Measurements from ENCODE around the gene AP1G1. TPM values are rescaled to one million over a fixed set of nuclear protein-coding genes. Genes with fewer than 3 reads are reported as not detected.

Gene AP1G1
- total and polyA plus RNA-seq, 2 of the 8 experiments (the other 6 are each of a cell fraction or from before 2014, with no cell fraction given): 43.9 to 68.4 TPM

DNA sequence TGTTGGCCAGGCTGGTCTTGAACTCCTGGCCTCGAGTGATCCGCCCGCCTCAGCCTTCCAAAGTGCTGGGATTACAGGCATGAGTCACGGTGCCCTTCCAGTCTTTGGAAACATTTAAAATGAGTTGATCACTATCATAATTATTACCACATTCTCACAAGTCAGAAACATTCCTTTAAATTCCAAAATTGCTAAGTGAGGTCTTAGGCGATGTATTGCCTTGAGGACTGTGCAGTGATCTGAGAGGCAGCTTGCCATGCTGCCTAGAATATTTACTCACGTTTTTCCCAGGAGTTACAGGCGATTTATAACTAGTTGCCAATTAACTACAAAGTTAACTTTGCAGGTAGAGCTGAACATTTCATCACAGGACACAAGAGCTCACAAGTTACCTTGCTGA is 31.4 kb upstream of the AP1G1 start:
- FAIRE-seq: no peak
- POLR2A ChIA-PET (ENCODE audit: partially characterized antibody): interaction anchor here (0.6 kb wide), 1 partner anchor 183 kb away, joined by 3 read pairs; no protein-coding TSS in a partner anchor
- CTCF ChIA-PET (ENCODE audit: partially characterized antibody): interaction anchor here (0.6 to 1.4 kb wide), 4 partner anchors 9 to 1681 kb away, joined by 3 to 5 read pairs (median 3); no protein-coding TSS in a partner anchor

More for the DNA sequence above, 31.4 kb upstream of the AP1G1 start:
- Histone ChIP-seq H4K8ac (ENCODE audit: extremely low read depth, insufficient read depth, low read length) (no peak overlapping the region), H4K20me1 (replicated peaks in 1 of 2; ENCODE audit: control insufficient read depth in 1 of 2, insufficient read depth in 2 of 2, low read length in 2 of 2) (no peaks in the 10 kb centered on the region), H2BK5ac (ENCODE audit: low read depth, low read length) (no peak overlapping the region), H3K27me3 (replicated peaks in 1 of 4; ENCODE audit: control insufficient read depth in 3 of 4, extremely low read depth in 1 of 4, insufficient read depth in 3 of 4, low read length in 3 of 4) (no peaks in the 10 kb centered on the region), H3K18ac (ENCODE audit: extremely low read depth, low read length) (no peak overlapping the region), H3K79me2 (ENCODE audit: control insufficient read depth in 1 of 2, insufficient read depth in 2 of 2, low read length in 2 of 2) (no peaks in the 10 kb centered on the region), H2BK12ac (ENCODE audit: low read depth, low read length) (no peak overlapping the region), H3K4me3 (ENCODE audit: extremely low read depth in 1 of 4, insufficient read depth in 2 of 4, low read depth in 3 of 4, low read length in 4 of 4) (no peak overlapping the region), H2BK15ac (ENCODE audit: low read length) (no peak overlapping the region), H3K4me1 (replicated peaks in 1 of 4; ENCODE audit: control insufficient read depth in 3 of 4, insufficient read depth in 4 of 4, low read length in 3 of 4) (no peaks in the 10 kb centered on the region), H3K23me2 (ENCODE audit: low read depth, low read length) (no peaks in the 10 kb centered on the region), H2BK120ac (replicated peaks; ENCODE audit: low read depth, low read length) (no peak overlapping the region), H2AK5ac (ENCODE audit: low read depth, low read length) (no peak overlapping the region), H3K14ac (ENCODE audit: insufficient read length) (no peak overlapping the region), H3K9ac (replicated peaks in 1 of 4; ENCODE audit: extremely low read depth in 1 of 4, low read depth in 3 of 4, low read length in 3 of 4) (no peak overlapping the region), H3K27ac (ENCODE audit: low read depth, low read length) (no peak overlapping the region), H3K4me2 (ENCODE audit: insufficient read depth in 1 of 2, low read depth in 2 of 2, low read length in 2 of 2) (no peak overlapping the region), H4K5ac (ENCODE audit: insufficient read length, low read depth, low read length) (no peak overlapping the region), H4K91ac (replicated peaks; ENCODE audit: insufficient read length, low read length) (no peak overlapping the region), H3K79me1 (ENCODE audit: low read depth, low read length) (no peaks in the 10 kb centered on the region), H3K4ac (replicated peaks; ENCODE audit: insufficient read length, low read depth, low read length) (no peak overlapping the region), H3K36me3 (ENCODE audit: control insufficient read depth in 2 of 4, insufficient read depth in 4 of 4, low read length in 3 of 4) (no peaks in the 10 kb centered on the region), H3K23ac (ENCODE audit: insufficient read length) (no peak overlapping the region), H3K56ac (replicated peaks; ENCODE audit: insufficient read length, low read depth, low read length) (no peak overlapping the region), H2BK20ac (ENCODE audit: low read length) (no peak overlapping the region), H2AFZ (ENCODE audit: low read length) (no peak overlapping the region), H3K9me3 (ENCODE audit: insufficient read depth in 2 of 2, low read depth in 1 of 2, low read length in 1 of 2) (no peaks in the 10 kb centered on the region)
- 81% methylated on average over 7 of the region's 7 CpGs; no CpG with 5 or more reads in 1 of the 2 experiments for WGBS, 2 experiments (ENCODE audit: extremely low coverage in 1 of 2, insufficient coverage in 1 of 2, insufficient read length in 1 of 2, insufficient replicate concordance in 2 of 2, low coverage in 1 of 2, low lambda C conversion rate in 2 of 2, missing lambda C conversion rate in 1 of 2)
- no peak for TF ChIP-seq ASH2L (IDR thresholded peaks at IDR 0.05; ENCODE audit: low read length)
- no peak for TF ChIP-seq TEAD4 (IDR thresholded peaks at IDR 0.05; ENCODE audit: low read depth, low read length)
- TF ChIP-seq E2F6 (IDR thresholded peaks at IDR 0.05): no peak
- no peak for TF ChIP-seq POU5F1 (IDR thresholded peaks at IDR 0.05; ENCODE audit: low read depth, low read length)
- no peak for TF ChIP-seq SIRT6 (IDR thresholded peaks at IDR 0.05; ENCODE audit: low read length)
- TF ChIP-seq SP4 (IDR thresholded peaks at IDR 0.05; ENCODE audit: low read length): no peak
- no peak for TF ChIP-seq SP1 (IDR thresholded peaks at IDR 0.05; ENCODE audit: low read depth, low read length)
- TF ChIP-seq, protein P1, sequence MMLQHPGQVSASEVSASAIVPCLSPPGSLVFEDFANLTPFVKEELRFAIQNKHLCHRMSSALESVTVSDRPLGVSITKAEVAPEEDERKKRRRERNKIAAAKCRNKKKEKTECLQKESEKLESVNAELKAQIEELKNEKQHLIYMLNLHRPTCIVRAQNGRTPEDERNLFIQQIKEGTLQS (IDR thresholded peaks at IDR 0.05; ENCODE audit: insufficient read depth, low read depth, low read length): no peak
- no peak for TF ChIP-seq SAP30 (IDR thresholded peaks at IDR 0.05; ENCODE audit: insufficient read depth, insufficient replicate concordance, low read length)
- no peak for TF ChIP-seq EZH2 (IDR thresholded peaks at IDR 0.05; ENCODE audit: low read depth, low read length, severe bottlenecking)
- no peak for TF ChIP-seq BACH1 (IDR thresholded peaks at IDR 0.05; ENCODE audit: low read length)
- TF ChIP-seq MAX (IDR thresholded peaks at IDR 0.05): no peak
- TF ChIP-seq POLR2A (IDR thresholded peaks at IDR 0.05; ENCODE audit: control extremely low read depth in 1 of 2, low read depth in 2 of 2, low read length in 2 of 2): no peak
- DNase-seq (ENCODE audit: low read depth in 1 of 2, low spot score in 2 of 2): no peak
